ENCODE results near the gene MANBA.

Gene MANBA

DNA sequence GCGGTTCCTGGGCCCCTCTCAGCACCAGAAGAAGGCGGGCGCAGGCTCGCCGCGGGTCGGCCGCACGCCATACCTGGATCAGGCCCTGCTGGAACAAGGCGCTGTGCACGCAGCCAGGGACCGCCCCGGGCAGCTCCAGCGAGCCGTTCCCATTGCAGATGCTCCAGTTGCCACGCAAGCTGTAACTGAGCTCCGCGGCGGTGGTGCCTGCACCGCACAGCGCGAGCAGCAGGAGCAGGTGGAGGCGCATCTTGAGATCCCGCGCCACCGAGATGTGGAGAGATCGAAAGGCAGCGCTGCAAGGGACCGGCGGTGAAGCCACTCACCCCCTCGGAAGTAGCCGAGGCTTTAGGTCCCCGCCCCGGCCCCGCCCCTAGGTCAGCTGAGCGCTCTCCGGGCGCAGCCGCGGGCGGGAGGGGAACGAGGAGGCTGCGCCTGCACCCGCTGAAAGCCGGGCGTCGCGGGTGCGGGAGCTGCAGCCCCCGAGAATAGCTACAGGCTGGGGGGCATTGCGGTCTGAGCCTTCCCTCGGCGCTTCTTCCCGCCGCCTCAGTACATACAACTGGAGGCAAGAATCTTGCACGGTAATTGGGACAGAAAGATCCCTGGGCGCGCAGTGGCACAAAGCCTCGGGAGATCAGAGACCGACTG, at the start of gene MANBA:
Gene MANBA (minus strand): TSS at position 324 of the 651 bp plus-strand sequence. CDS start 74 bp downstream, at position 250.
- DNase-seq (ENCODE audit: low read depth in 2 of 2, low spot score in 1 of 2) = peak; percentile 50 to 66

DNA sequence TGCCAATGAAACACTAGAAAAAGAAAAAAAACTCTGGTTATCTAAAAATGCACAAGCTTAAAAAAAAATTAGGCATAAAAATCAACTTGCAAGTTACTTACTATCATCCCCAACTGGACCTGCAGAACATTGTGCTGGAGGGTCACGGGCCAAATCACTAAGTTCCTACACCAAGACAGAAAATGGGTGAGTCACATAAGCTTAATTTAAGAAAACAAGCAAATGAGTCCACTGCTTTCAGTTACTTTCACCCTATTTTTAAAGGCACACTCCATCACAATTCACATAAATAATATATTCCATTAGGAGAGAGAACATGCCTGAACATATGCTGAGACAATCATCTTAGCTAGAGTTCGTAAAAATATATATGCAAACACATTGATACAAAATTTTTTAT, 48.9 kb upstream of the MANBA start:
- no peak for DNase-seq (ENCODE audit: low read depth in 2 of 2, low spot score in 1 of 2)

DNA sequence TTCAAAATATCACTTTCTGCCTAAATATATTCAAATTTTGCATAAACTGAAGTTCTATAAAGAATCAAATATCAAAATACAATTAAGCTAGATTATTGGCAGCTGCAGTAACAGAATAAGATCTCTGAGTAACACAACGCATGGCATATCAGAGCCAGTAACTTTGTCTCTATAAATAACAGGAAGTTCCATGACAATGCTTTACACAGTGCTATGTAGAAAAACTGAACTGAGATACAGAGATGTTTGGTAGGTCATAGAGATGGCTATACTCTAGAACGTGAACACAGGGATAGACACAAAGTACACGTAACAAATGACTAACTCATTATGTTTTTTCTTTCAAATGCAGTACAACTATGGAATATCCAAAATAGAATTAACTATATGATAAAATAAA, 48.4 kb upstream of the MANBA start:
- DNase-seq (ENCODE audit: low read depth in 2 of 2, low spot score in 1 of 2) = no peak

DNA sequence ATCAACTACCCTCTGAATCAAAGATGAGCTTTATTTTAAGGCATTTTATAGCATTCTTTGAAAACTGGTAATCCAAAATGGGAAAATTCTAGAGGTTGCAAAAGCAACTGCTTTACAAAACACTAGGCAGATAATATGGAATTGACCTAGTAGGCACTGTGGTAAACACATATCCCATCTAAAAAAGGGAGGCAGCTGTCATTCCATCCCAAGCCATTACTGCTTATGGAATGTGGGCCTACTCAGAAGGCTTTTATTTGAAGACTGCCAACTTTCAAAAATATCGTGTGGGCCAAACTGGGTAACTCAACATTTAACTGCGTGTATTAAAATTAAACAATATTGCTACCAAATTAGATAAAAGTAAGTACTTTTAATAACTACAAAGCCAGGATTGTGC, 47.2 kb upstream of the MANBA start:
- no peak for DNase-seq (ENCODE audit: low read depth in 2 of 2, low spot score in 1 of 2)

DNA sequence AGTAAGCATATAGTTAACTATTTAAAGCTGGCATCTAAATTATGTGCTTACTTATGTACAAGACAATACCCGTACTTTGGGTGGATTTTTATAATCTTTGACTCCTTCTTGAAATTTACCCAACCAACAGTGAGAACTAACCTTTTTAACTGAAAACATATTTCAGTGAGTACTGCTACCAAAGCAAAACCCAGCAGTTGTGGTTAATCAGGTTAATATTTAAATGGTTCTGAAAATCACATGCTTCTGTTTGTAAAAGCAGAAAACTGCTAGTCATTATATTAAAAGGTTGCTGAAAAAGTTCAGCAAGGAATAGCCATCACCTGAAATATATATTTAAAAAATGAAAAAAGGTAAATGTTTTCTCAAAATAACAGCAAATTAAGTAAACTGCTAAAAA, 46.6 kb upstream of the MANBA start:
- DNase-seq (ENCODE audit: low read depth in 2 of 2, low spot score in 1 of 2) = no peak

DNA sequence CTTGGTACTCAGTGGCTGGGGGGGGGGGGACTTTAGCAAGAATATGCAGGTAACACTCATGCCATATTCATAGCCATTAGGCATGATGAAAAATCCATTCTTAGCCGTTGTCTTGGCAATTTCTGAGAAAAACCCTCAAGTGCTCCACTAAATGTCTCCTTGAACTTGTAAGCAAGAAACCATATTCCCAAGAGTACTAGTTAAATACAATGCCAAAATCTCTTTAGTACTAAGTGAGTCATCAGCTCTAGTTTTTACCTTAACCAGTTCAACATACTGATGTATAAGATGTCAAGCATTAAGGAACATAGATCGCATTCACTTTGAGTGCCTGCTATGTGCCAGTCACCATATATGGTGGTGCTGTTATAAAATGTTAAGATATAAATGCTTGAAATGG, 39.0 kb upstream of the MANBA start:
- DNase-seq (ENCODE audit: low read depth in 2 of 2, low spot score in 1 of 2) = no peak

DNA sequence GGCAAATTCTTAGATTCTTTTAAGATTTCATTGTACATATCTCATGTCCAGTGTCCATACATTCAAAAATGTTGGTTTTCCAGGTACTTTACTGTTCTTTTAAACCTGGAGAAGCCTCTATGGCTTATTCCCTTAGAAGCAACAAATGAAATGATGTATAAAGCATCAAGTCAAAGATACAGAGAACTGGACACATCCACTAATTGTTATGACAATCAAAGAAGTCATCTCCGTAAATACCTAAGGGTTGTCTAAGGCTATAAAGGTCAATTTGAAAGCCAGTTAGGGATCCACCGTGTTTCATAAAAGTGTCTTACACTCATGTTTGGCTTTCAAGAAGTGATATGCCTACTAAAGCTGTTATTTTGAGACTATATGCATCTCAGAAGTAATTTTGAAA, 34.2 kb upstream of the MANBA start:
- no peak for DNase-seq (ENCODE audit: low read depth in 2 of 2, low spot score in 1 of 2)

DNA sequence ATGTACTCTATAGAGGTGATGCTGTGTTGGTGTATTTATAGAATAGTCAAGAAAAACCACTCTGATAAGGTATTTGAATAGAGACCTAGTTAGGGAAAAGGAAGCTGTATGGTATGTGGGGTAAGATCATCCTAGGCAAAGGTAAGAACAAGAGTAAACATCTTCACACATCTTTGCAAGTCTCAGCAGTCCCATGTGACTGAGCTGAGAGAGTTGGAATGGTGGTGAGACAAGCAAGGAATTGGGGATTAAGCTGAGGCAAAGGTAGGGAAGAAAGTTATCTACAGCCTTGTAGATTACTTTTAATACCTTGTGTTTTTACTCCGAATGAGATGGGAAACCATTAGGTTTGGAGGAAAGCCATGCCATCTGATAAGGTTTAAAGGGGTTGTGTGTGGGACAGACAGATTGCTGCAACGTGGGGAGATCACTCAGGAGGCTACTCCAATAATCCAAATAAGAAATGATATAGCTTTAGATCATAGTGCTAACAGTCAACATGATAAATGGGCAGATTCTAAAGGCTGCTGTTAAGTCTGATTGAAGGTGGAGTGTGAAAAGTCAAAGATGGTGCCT, 31.7 kb upstream of the MANBA start:
- no peak for DNase-seq (ENCODE audit: low read depth in 2 of 2, low spot score in 1 of 2)

DNA sequence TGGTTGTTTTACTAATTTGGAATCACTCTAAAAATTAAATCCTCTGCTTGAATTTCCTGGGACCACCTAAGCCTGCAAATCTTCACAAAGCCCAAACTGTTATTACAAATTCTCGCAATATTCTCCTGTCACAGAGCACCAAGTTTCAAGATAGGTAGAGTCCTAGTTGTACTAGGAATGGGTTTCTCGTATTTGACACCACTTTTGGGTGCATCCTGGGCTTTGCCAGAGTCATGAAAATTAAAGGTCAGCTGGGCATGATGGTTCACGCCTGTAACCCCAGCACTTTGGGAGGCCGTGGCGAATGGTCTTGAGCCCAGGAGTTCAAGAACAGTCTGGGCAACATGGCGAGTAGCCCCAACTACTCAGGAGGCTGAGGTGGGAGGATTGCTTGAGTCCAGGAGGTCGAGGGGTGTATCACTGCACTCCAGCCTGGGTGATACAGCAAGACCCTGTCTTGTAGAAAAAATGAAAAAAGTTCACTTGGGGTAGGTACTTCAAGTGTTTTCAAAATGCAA, 30.6 kb upstream of the MANBA start:
- DNase-seq (ENCODE audit: low read depth in 2 of 2, low spot score in 1 of 2) = no peak

DNA sequence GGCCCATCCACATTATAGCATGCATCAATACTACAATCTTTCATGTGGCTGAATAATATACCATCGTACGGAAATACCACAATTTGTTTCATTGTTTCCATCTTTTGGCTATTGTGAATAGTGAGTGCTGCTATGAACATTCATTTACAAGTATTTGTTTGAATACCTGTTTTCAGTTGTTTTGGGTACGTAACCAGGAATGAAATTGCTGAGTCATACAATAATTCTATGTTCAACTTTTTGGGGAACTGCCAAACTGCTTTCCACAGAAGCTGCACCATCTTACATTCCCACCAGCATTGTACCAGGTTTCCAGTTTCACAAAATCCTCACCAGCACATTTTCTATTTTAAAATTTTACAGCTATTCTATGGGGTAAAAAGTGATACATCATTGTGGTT, 28.5 kb upstream of the MANBA start:
- DNase-seq (ENCODE audit: low read depth in 2 of 2, low spot score in 1 of 2) = no peak

DNA sequence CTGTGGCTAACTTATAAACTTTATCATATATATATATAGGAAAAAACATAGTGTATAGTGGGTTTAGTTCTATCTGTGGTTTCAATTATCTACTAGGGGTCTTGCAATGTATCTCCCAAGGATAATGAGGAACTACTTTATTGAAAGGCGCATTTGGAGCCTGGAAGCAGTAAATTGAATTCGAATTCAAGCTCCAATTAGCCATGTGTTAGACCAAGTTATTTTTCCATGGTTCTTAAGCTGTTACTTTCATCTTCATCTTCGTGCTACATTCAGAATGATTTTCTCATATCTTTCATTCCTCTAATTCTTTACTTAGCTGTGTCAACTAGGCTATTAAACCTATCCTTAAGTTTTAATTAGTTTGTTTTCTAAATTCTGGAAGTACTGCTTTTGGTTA, 27.2 kb upstream of the MANBA start:
- DNase-seq (ENCODE audit: low read depth in 2 of 2, low spot score in 1 of 2) = no peak

DNA sequence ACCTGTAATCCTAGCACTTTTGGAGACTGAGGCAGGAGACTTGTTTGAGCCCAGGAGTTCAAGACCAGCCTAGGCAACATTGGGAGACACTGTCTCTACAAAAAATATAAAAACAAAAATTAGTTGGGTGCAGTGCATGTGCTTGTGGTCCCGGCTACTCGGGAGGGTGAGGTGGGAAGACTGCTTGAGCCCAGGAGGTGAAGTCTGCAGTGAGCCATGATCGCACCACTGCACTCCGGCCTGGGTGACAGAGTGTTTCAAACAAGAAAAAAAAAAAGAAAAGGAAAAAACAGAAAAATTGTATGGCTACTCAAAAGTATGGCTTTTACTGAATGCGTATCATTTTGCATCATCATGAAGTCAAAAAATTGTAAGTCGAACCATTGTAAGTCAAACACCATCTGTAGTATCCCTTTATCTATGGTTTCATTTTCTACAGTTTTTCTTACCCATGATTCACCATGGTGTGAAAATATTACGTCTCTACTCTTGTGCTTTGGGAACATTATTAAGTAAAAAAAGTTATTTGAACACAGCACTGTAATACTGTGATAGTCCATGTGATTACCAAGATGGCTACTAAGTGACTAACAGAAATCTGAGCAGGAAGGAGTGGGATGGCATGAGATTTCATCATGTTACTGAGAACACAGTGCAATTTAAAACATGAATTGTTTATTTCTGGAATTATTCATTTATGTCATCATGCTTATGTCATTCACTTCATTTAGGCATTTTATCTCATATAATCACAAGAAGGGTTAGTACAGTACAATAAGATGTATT, 26.5 kb upstream of the MANBA start:
- DNase-seq (ENCODE audit: low read depth in 2 of 2, low spot score in 1 of 2) = no peak

DNA sequence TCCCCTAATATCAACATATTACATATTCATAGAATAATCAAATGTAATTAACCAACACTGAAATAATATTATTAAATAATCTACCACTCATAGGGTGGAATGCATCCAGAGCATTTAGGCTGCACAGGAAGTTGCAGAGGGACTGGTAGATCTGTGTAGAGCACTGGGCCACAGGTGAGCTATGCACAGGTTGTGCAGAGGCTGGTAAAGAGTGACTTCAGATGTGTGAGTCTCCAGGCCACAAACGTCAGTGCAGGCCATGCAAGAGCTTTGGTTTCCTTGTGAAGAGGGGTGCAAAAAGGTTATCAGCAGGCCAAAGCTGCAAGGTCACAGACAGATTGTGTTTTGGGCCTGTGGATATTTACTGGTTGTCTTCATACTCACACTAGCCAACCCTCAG, 25.5 kb upstream of the MANBA start:
- DNase-seq (ENCODE audit: low read depth in 2 of 2, low spot score in 1 of 2) = no peak

DNA sequence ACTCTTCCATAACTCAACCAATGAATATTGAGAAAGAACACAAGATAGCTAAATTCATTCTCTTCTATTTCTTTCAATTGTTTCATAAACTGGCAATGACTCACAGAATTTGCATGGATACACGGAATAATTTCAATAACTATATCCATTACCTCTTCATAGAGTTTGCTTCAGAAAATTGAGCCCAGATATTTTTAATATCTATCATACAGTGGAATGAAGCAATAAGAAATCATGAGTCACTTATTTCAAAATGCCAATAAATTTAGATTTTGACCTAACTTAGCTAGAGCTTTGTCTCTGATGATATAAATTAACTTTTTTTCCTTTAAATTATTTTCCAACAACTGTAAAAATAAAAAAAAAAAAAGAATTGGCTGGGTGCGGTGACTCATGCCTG, 22.2 kb upstream of the MANBA start:
- DNase-seq (ENCODE audit: low read depth in 2 of 2, low spot score in 1 of 2) = no peak

DNA sequence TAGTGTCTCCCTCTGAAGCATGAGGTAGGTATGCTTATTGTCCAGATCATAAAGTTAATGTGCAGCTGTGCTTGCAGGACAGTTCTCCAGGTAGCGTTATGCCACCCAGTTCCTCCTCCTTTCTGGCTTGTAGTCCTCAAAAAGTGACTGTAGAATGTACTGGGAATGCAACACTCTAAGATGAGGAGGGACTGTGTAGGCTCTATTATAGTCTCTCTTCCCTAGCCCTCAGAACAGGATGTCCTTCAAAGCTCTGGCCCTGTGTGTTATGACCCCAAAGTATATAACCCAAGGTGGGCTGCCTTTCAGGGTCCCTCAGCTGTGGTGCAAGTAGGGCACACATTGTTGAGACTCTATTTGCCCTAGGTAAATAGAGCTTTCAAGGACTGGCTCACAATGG, 20.8 kb upstream of the MANBA start:
- DNase-seq (ENCODE audit: low read depth in 2 of 2, low spot score in 1 of 2) = no peak

DNA sequence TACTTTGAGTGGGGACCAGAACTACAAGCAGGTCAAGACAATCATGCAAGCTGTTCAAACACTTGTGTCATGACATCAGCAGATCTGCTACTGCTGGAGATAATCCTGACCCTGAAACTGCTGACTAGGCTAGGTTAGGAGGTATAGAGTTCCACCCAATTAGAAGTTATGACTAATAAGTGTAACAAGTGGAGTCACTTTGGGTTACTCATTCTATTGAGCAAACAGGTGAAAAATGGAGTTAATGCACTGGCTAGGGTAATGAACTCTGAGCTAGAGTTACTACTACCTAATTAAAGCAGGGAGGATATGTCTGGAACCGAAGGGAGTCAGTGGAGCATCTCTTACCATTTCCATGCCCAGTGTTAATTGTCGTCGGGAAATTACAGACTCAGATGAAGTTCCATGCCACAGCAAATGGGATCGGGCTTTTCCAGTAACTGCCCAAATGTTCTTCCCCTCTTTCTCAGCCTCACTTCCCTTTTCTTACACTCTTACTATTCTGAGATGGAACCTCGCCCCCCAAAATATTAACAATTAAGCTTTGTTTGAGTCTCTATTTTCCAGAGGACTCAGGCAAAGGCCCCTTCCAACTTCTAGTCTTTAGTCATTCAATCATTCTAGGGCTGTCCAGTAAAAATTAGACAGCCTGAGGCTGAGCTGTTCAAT, 19.8 kb upstream of the MANBA start:
- DNase-seq (ENCODE audit: low read depth in 2 of 2, low spot score in 1 of 2) = no peak

DNA sequence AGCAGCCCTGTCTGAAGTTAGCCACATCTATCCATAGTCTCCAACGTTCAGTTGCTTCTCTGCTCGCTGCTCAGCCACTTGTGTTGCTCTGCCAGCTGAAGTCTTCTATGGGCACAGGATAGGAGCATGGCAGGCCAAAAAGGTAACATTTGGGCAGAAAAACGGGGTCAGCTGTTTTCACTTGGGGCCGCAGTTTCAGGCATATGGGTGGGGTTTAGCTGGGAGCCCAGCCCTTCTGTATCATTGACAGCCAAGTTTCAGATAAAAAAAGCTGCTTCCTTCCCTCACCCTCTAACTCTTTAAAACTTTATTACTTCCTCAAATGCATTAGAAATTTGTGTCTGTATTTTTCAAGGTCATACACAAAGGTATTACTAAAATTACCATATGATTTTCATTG, 18.4 kb upstream of the MANBA start:
- DNase-seq (ENCODE audit: low read depth in 2 of 2, low spot score in 1 of 2) = no peak

DNA sequence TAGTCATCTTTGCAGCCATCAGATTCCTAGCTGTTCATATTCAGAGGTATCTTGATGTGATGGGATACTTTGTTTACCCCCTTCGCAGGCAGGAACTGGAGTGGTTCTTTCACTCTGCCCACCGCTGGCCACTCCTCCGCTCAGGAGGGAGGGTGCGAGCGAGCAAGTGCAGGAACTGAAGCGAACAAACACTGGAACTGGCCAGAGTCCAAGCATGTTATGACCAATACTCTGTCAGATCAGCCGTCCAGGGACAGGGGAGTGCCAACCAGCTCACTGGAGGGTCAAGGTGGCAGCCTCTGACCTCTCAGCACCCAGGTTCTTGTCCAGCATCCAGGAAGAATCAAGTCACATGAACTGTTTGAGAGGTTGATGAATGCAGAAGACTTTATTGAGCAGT, 18.0 kb upstream of the MANBA start:
- DNase-seq (ENCODE audit: low read depth in 2 of 2, low spot score in 1 of 2) = no peak

DNA sequence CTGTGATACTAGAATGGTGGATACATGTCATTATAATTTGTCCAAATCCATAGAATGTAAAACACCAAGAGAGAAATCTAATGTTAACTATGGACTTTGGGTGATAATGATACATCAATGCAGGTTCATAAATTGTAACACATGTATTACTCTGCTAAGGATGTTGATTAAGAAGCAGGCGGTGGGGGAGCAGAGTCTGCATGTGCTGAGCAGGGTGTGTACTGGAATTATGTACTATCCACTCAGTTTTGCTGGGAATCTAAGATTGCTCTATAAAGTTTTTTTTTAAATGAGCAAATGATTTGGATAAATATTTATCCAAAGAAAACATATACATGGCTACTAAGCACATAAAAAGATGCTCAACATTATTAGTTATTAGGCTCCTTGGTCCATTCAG, 15.0 kb upstream of the MANBA start:
- DNase-seq (ENCODE audit: low read depth in 2 of 2, low spot score in 1 of 2) = no peak

DNA sequence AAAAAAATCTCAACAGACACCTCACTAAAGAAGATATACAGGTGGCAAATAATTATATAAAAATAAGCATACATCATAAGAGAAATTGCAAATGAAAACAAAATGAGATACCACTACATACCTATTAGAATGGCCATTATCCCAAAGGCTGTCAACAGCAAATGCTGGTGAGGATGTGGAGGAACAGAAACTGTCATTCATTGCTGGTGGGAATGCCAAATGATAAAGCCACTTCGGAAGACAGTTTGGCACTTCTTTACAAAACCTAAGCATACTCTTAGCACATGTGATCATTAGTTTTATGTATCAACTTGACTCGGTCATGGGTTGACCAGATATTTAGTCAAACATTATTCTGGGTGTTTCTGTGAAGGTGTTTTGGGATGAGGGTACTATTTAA, 13.5 kb upstream of the MANBA start:
- DNase-seq (ENCODE audit: low read depth in 2 of 2, low spot score in 1 of 2) = no peak

DNA sequence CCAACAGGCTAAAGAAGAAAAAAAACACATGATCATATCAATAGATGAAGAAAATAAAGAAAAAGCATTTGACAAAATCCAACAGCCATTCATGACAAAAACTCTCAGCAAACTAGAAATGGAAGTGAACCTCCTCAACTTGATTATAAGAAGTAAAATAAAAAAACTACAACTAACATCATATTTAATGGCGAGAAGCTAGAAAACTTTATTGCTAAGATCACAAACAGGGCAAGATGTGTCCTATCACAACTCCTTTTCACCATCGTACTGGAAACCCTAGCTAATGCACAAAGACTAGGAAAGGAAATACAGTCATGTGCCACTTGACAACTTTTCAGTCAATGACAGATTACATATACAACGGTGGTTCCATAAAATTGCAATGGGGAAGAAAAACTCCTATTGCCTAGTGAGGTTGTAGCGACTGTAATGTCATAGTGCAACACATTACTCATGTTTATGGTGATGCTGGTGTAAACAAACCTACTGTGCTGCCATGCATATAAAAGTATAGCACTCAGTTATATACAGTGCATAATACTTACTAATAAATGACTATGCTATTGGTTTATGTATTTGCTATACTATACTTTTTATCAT, 12.1 kb upstream of the MANBA start:
- no peak for DNase-seq (ENCODE audit: low read depth in 2 of 2, low spot score in 1 of 2)
